ENCODE results near the gene NODAL. TPM values are rescaled to one million over a fixed set of nuclear protein-coding genes. Genes with fewer than 3 reads are reported as not detected.
A peak's percentile ranks its signal among the peaks of the same experiment; 100 is the strongest.

NODAL gene
- total RNA-seq, 1 experiment from 2014 or later = 57.0 TPM

- TF ChIP-seq ZNF532 (CRISPR knock-in tag; IDR thresholded peaks at IDR 0.05; ENCODE audit: borderline replicate concordance) (no peak), ZNF512 (CRISPR knock-in tag; IDR thresholded peaks at IDR 0.05; ENCODE audit: borderline replicate concordance) (no peak), MYBL2 (CRISPR knock-in tag; IDR thresholded peaks at IDR 0.05) (no peak), ZBTB21 (CRISPR knock-in tag; IDR thresholded peaks at IDR 0.05; ENCODE audit: borderline replicate concordance) (no peak), ZSCAN18 (CRISPR knock-in tag; IDR thresholded peaks at IDR 0.05) (no peak), PREB (CRISPR knock-in tag; IDR thresholded peaks at IDR 0.05; ENCODE audit: borderline replicate concordance) (no peak), CREM (CRISPR knock-in tag; IDR thresholded peaks at IDR 0.05) (0 out of 2 replicates have a peak, but pooled peaks have one; percentile 55), ATF1 (CRISPR knock-in tag; IDR thresholded peaks at IDR 0.05) (no peak), ZNF138 (CRISPR knock-in tag; conservative IDR thresholded peaks at IDR 0.05) (no peak), NR2C2 (CRISPR knock-in tag; IDR thresholded peaks at IDR 0.05) (no peak), RELA (CRISPR knock-in tag; IDR thresholded peaks at IDR 0.05; ENCODE audit: borderline replicate concordance) (peak; percentile 72; the same call in 1 of the 2 replicates), ATF3 (CRISPR knock-in tag; conservative IDR thresholded peaks at IDR 0.05) (no peak), ZNF396 (CRISPR knock-in tag; IDR thresholded peaks at IDR 0.05; ENCODE audit: borderline replicate concordance) (no peak), NR1H2 (CRISPR knock-in tag; IDR thresholded peaks at IDR 0.05) (no peak), SMAD4 (CRISPR knock-in tag; IDR thresholded peaks at IDR 0.05) (0 out of 2 replicates have a peak, but pooled peaks have one; percentile 16), NR3C1 (CRISPR knock-in tag; conservative IDR thresholded peaks at IDR 0.05; ENCODE audit: low read depth) (no peak), TCF7 (CRISPR knock-in tag; IDR thresholded peaks at IDR 0.05; ENCODE audit: low read depth) (no peak)
- TF ChIP-seq, protein P1, sequence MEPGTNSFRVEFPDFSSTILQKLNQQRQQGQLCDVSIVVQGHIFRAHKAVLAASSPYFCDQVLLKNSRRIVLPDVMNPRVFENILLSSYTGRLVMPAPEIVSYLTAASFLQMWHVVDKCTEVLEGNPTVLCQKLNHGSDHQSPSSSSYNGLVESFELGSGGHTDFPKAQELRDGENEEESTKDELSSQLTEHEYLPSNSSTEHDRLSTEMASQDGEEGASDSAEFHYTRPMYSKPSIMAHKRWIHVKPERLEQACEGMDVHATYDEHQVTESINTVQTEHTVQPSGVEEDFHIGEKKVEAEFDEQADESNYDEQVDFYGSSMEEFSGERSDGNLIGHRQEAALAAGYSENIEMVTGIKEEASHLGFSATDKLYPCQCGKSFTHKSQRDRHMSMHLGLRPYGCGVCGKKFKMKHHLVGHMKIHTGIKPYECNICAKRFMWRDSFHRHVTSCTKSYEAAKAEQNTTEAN (CRISPR knock-in tag; IDR thresholded peaks at IDR 0.05) = no peak
- TF ChIP-seq, protein P2, sequence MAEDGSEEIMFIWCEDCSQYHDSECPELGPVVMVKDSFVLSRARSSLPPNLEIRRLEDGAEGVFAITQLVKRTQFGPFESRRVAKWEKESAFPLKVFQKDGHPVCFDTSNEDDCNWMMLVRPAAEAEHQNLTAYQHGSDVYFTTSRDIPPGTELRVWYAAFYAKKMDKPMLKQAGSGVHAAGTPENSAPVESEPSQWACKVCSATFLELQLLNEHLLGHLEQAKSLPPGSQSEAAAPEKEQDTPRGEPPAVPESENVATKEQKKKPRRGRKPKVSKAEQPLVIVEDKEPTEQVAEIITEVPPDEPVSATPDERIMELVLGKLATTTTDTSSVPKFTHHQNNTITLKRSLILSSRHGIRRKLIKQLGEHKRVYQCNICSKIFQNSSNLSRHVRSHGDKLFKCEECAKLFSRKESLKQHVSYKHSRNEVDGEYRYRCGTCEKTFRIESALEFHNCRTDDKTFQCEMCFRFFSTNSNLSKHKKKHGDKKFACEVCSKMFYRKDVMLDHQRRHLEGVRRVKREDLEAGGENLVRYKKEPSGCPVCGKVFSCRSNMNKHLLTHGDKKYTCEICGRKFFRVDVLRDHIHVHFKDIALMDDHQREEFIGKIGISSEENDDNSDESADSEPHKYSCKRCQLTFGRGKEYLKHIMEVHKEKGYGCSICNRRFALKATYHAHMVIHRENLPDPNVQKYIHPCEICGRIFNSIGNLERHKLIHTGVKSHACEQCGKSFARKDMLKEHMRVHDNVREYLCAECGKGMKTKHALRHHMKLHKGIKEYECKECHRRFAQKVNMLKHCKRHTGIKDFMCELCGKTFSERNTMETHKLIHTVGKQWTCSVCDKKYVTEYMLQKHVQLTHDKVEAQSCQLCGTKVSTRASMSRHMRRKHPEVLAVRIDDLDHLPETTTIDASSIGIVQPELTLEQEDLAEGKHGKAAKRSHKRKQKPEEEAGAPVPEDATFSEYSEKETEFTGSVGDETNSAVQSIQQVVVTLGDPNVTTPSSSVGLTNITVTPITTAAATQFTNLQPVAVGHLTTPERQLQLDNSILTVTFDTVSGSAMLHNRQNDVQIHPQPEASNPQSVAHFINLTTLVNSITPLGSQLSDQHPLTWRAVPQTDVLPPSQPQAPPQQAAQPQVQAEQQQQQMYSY (CRISPR knock-in tag; IDR thresholded peaks at IDR 0.05) = no peak
- TF ChIP-seq, protein P3, sequence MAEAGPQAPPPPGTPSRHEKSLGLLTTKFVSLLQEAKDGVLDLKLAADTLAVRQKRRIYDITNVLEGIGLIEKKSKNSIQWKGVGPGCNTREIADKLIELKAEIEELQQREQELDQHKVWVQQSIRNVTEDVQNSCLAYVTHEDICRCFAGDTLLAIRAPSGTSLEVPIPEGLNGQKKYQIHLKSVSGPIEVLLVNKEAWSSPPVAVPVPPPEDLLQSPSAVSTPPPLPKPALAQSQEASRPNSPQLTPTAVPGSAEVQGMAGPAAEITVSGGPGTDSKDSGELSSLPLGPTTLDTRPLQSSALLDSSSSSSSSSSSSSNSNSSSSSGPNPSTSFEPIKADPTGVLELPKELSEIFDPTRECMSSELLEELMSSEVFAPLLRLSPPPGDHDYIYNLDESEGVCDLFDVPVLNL (CRISPR knock-in tag; IDR thresholded peaks at IDR 0.05; ENCODE audit: borderline replicate concordance, low read depth) = no peak
Measured at GRCh38 chr10:70440296-70441160, 953 bp downstream of the NODAL start (continued).

All from WTC11 (cell line).